MM.1S (cell line): ENCODE measurements around the gene SLC22A8.

Experiments used
- DNase-seq: peaks from one replicate; pipeline ENCODE4 v3.0.0-alpha.2; 2015
- H2AFZ ChIP-seq: fragments of 300-600 bp; sonication (generic); 2 replicates; pipeline ENCODE4 v1.6.0; 2016; ENCODE audit warnings: antibody characterized with exemption, low read length
- H3F3A ChIP-seq: fragments of 300-600 bp; sonication (generic); 2 replicates; pipeline ENCODE4 v1.6.1; 2016; ENCODE audit warnings: mild to moderate bottlenecking, antibody characterized with exemption, low read length, moderate library complexity, mixed read lengths; ENCODE audit not compliant: insufficient read depth
- H3K27ac ChIP-seq: fragments of 300-600 bp; sonication (generic); 2 replicates; pipeline ENCODE4 v1.5.1; 2016; ENCODE audit warnings: mild to moderate bottlenecking, low read length
- H3K27me3 ChIP-seq: fragments of 300-600 bp; sonication (generic); replicated peaks from 2 replicates; pipeline ENCODE4 v1.6.0; 2016; ENCODE audit warnings: low read length; ENCODE audit not compliant: insufficient read depth
- H3K36me3 ChIP-seq: fragments of 300-600 bp; sonication (generic); replicated peaks from 2 replicates; pipeline ENCODE4 v1.6.1; 2016; ENCODE audit warnings: mild to moderate bottlenecking, low read length, mixed read lengths; ENCODE audit not compliant: insufficient read depth
- H3K4me1 ChIP-seq: fragments of 300-600 bp; sonication (generic); 2 replicates; pipeline ENCODE4 v1.6.1; 2016; ENCODE audit warnings: low read length, mixed read lengths
- H3K4me2 ChIP-seq: fragments of 300-600 bp; sonication (generic); 2 replicates; pipeline ENCODE4 v1.6.0; 2016; ENCODE audit warnings: low read depth, low read length
- H3K4me3 ChIP-seq: fragments of 300-600 bp; sonication (generic); 2 replicates; pipeline ENCODE4 v1.5.1; 2016; ENCODE audit warnings: low read length, mixed read lengths
- H3K79me2 ChIP-seq: fragments of 300-600 bp; sonication (generic); 2 replicates; pipeline ENCODE4 v1.6.1; 2016; ENCODE audit warnings: mixed run types, low read length, mixed read lengths
- H3K9ac ChIP-seq: fragments of 300-600 bp; sonication (generic); 2 replicates; pipeline ENCODE4 v1.6.1; 2016; ENCODE audit warnings: low read length, mixed read lengths
- H3K9me2 ChIP-seq: fragments of 300-600 bp; sonication (generic); replicated peaks from 2 replicates; pipeline ENCODE4 v1.6.1; 2016; ENCODE audit warnings: mild to moderate bottlenecking, low read length, mixed read lengths; ENCODE audit not compliant: insufficient read depth
- H3K9me3 ChIP-seq: fragments of 300-600 bp; sonication (generic); replicated peaks from 2 replicates; pipeline ENCODE4 v1.6.1; 2016; ENCODE audit warnings: mild to moderate bottlenecking, low read length, mixed read lengths; ENCODE audit not compliant: insufficient read depth
- H4K20me1 ChIP-seq: fragments of 300-600 bp; sonication (generic); 2 replicates; pipeline ENCODE4 v1.6.1; 2016; ENCODE audit warnings: mild to moderate bottlenecking, low read length, moderate library complexity, mixed read lengths; ENCODE audit not compliant: insufficient read depth
- EZH2 ChIP-seq: fragments of 300-600 bp; sonication (generic); optimal IDR thresholded peaks from 2 replicates; pipeline ENCODE3; 2017; ENCODE audit warnings: low read depth, mild to moderate bottlenecking, antibody characterized with exemption, low read length, mixed read lengths
- EZH2phosphoT487 ChIP-seq: fragments of 300-600 bp; sonication (generic); IDR thresholded peaks from 2 replicates; pipeline ENCODE4 v1.6.1; 2018; ENCODE audit warnings: antibody characterized with exemption, low read length
- TF ChIP-seq, protein P1 (sequence below): fragments of 300-600 bp; sonication (generic); IDR thresholded peaks from 2 replicates; pipeline ENCODE4 v1.5.1; 2016; ENCODE audit warnings: antibody characterized with exemption, low read length, mixed read lengths

The SLC22A8 gene

DNA sequence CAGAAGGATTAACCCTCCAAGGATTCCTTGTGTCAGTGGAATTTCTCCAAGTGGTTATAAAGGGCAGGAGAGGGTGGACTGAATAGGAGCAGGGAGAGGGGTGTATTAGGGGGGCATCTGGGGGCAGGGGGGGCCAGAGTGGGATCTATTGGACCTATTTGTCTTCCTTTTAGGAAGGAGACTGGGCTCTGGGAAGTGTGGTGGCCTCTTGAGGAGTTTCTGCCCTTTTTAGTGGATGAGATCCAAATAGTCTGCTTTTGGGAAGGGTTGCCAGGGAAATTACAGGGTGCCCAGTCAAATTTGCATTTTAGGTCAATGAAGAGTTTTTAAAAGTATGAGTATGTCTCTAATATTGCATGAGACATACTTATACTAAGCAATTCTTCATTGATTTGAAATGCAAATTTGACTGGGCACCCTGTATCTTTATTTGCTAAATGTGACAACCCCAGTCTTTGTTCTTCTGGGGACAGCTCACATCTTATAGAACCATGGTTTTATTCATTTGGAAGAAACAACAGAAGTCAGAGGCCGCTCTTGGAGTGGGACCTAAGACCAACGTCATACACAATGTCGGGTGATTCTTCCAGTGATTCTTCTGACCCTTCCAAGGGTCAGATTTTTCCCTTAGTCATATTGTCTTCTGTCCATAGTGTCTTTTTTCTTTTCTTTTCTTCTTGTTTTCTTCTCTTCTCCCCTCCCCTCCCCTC is 30.4 kb downstream of the SLC22A8 start:
- peaks cover 33% of the 10 kb centered on the region for H3K27me3 ChIP-seq
- TF ChIP-seq EZH2phosphoT487 (no peak), EZH2 (no peak)
- TF ChIP-seq, protein P1, sequence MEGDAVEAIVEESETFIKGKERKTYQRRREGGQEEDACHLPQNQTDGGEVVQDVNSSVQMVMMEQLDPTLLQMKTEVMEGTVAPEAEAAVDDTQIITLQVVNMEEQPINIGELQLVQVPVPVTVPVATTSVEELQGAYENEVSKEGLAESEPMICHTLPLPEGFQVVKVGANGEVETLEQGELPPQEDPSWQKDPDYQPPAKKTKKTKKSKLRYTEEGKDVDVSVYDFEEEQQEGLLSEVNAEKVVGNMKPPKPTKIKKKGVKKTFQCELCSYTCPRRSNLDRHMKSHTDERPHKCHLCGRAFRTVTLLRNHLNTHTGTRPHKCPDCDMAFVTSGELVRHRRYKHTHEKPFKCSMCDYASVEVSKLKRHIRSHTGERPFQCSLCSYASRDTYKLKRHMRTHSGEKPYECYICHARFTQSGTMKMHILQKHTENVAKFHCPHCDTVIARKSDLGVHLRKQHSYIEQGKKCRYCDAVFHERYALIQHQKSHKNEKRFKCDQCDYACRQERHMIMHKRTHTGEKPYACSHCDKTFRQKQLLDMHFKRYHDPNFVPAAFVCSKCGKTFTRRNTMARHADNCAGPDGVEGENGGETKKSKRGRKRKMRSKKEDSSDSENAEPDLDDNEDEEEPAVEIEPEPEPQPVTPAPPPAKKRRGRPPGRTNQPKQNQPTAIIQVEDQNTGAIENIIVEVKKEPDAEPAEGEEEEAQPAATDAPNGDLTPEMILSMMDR: no peak

GRCh38 chr11:62984451-62984991 is 31.1 kb downstream of the SLC22A8 start, which contains the start of gene SLC22A6:
Gene SLC22A6 (minus strand): TSS chr11:62984967. CDS start chr11:62984690, 277 bp downstream.
- no peaks in the 10 kb centered on the region for H3K4me1 ChIP-seq
- no peak for TF ChIP-seq EZH2
- TF ChIP-seq, protein P1: no peak
- TF ChIP-seq EZH2phosphoT487: no peak
- H3K4me2 ChIP-seq: no peak within 1 kb of the TSS
- no peaks in the 10 kb centered on the region for H3K9me3 ChIP-seq
- H2AFZ ChIP-seq: no peak within 1 kb of the TSS
- H3K4me3 ChIP-seq: no peak within 1 kb of the TSS
- no peak for DNase-seq
- H3K27me3 ChIP-seq: peaks cover 33% of the 10 kb centered on the region
- no peaks in the 10 kb centered on the region for H3K36me3 ChIP-seq
- no peaks in the 10 kb centered on the region for H3F3A ChIP-seq
- no peaks in the 10 kb centered on the region for H3K9me2 ChIP-seq
- H4K20me1 ChIP-seq: no peaks in the 10 kb centered on the region
- no peak within 1 kb of the TSS for H3K27ac ChIP-seq
- no peaks in the 10 kb centered on the region for H3K79me2 ChIP-seq
- no peak within 1 kb of the TSS for H3K9ac ChIP-seq

More for the DNA sequence above, 30.4 kb downstream of the SLC22A8 start:
- Histone ChIP-seq H3K36me3 (no peaks in the 10 kb centered on the region), H3K9me2 (no peaks in the 10 kb centered on the region), H3K4me2 (no peak overlapping the region), H2AFZ (no peak overlapping the region), H3K9ac (no peak overlapping the region), H3K4me1 (no peaks in the 10 kb centered on the region), H4K20me1 (no peaks in the 10 kb centered on the region), H3K27ac (no peak overlapping the region), H3F3A (no peaks in the 10 kb centered on the region), H3K79me2 (no peaks in the 10 kb centered on the region), H3K9me3 (no peaks in the 10 kb centered on the region), H3K4me3 (no peak overlapping the region)
- DNase-seq: no peak

GRCh38 chr11:62983536-62984199 is 32.0 kb downstream of the SLC22A8 start:
- Histone ChIP-seq H3K4me3 (no peak overlapping the region), H2AFZ (no peak overlapping the region), H3K27ac (no peak overlapping the region), H3K9me2 (no peaks in the 10 kb centered on the region), H3F3A (no peaks in the 10 kb centered on the region), H3K4me1 (no peaks in the 10 kb centered on the region), H3K4me2 (no peak overlapping the region), H3K27me3 (peaks cover 33% of the 10 kb centered on the region), H3K9ac (no peak overlapping the region), H4K20me1 (no peaks in the 10 kb centered on the region), H3K79me2 (no peaks in the 10 kb centered on the region), H3K36me3 (no peaks in the 10 kb centered on the region), H3K9me3 (no peaks in the 10 kb centered on the region)
- TF ChIP-seq EZH2phosphoT487: no peak
- no peak for TF ChIP-seq EZH2
- TF ChIP-seq, protein P1: no peak
- no peak for DNase-seq
